GM13977 (cell line): ENCODE measurements around the gene STK38.
"Not testable (repeated sequence)": the region's sequence is repeated elsewhere in the genome, so short reads cannot be mapped to it uniquely, and the experiment has no call there.

Experiments used
- DNase-seq: peaks from one replicate; pipeline ENCODE4 v3.0.0; 2012; ENCODE audit warnings: low spot score
- in situ Hi-C: fragments of 300-500 bp; cut with MboI; formaldehyde crosslinking; loops from one replicate; pipeline ENCODE4 v1.12.0; 2022; ENCODE audit warnings: low sequenced_read_pairs, low pct_unique_long_range_greater_than_20kb, mixed read lengths, inconsistent platforms; ENCODE audit not compliant: unreplicated experiment
- TF ChIP-seq, protein P1 (sequence below): IDR thresholded peaks from 2 replicates; pipeline ENCODE4 v1.5.1; 2012; ENCODE audit warnings: mild to moderate bottlenecking, control low read depth; ENCODE audit not compliant: insufficient read depth; ENCODE audit errors: extremely low read depth, missing control alignments

The STK38 gene

DNA sequence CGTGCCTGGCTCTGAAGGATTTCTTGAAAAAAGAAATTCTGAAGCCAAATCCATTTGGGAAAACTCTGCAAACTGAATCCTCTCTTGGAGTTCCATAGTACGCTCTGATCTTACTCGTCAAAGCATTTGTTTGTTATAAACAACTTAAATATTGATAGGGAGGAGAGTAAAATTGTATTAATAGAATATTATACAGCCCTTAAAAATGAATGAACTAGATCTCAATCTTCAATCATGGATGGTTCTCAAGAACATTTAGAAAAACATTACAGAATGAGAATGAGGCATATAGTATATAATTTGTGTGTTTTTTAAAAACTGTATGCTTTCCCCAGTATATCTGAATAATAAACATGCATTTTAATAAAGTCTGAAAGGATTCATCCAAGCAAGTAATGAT lies 79.7 kb downstream of the STK38 start:
- no peak for DNase-seq
- in situ Hi-C loops = no loop called here
- TF ChIP-seq, protein P1, sequence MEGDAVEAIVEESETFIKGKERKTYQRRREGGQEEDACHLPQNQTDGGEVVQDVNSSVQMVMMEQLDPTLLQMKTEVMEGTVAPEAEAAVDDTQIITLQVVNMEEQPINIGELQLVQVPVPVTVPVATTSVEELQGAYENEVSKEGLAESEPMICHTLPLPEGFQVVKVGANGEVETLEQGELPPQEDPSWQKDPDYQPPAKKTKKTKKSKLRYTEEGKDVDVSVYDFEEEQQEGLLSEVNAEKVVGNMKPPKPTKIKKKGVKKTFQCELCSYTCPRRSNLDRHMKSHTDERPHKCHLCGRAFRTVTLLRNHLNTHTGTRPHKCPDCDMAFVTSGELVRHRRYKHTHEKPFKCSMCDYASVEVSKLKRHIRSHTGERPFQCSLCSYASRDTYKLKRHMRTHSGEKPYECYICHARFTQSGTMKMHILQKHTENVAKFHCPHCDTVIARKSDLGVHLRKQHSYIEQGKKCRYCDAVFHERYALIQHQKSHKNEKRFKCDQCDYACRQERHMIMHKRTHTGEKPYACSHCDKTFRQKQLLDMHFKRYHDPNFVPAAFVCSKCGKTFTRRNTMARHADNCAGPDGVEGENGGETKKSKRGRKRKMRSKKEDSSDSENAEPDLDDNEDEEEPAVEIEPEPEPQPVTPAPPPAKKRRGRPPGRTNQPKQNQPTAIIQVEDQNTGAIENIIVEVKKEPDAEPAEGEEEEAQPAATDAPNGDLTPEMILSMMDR = no peak

DNA sequence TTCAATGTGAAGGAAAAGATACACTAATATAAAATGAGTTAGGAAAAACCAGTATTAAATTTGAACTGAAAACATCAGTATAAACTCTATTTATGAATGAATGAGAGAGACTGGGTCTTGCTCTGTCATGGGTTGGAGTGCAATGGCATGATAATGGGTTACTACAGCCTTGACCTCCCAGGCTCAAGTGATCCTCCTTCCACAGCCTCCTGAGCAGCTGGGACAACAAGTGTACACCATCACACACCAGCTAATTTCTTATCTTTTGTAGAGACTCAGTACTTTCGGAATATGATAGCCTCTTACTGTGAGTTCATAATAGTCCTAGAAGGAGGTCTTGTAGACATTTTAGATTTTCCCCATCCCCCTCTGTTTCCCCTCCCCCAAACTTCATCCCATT lies 83.0 kb downstream of the STK38 start:
- TF ChIP-seq, protein P1 = no peak
- in situ Hi-C loops = no loop called here
- no peak for DNase-seq

DNA sequence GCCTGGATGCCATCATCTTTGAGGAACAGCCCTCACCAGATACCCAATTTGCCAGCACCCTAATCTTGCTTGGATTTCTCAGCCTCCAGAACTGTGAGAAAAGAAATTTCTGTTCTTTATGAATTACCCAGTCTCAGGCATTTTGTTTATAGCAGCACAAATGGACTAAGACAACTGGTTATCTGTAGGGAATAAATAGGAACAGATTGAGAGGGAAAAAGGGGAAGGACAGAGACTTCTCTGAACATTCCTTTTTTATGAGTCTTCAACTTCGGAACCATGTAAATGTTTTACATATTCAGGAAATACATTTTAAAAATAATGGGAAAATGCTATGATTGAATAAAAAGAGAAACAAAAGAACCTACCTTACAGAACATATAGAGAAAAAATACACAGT lies 83.6 kb downstream of the STK38 start:
- TF ChIP-seq, protein P1 = no peak
- DNase-seq = no peak
- in situ Hi-C loops = no loop called here

DNA sequence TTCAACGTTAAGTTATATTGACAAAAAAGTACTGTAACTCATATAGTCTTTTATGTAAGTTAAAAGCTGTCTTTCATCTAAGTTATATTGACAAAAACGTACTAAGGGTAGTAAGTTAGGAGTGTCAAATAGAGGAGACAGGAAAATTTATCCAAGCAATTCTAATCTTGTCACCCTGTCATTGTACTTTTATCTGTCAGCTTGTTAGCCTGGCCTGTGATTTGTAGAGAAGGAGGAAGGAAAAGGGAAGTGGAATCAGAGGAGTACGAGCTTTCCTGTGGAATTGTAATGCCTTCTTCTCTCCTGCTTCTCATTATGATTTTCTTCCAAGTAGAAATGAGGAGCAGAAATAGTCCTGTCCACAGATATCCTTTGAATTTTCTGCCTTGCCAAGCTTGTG lies 85.6 kb downstream of the STK38 start:
- DNase-seq = no peak
- in situ Hi-C loops = no loop called here
- TF ChIP-seq, protein P1 = no peak

DNA sequence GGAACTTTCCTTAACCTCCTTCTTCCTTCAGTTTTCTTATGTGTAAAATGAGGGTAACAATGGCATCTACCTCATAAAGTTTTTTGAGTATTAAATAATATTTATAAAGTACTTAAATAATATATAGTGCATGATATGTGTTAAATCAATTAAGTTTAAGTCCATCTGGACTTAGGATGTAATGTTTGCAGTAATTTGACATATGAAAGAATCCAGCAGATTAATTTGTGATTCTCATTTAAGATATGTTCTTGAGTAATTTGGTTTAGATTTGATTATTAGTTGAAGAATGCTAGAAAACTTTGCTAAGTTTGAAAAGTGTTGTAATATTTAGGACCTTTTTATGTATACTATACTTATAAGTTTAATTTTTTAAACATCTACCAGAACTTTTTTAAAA lies 86.4 kb downstream of the STK38 start:
- TF ChIP-seq, protein P1 = no peak
- no peak for DNase-seq
- in situ Hi-C loops = no loop called here

DNA sequence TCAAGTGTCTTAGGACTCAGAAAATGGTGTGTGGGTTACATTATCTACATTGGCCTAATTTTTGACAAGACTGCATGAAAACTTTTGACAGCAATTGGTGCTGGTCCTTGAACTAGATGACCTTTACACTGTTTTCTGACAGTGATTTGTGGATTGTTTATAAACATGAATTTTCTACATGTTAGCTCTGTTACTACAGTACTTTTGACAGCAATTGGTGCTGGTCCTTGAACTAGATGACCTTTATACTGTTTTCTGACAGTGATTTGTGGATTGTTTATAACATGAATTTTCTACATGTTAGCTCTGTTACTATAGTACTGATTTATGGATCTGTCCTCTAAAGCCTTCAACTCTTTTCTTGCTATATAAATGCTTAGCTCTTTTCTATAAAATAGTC lies 87.8 kb downstream of the STK38 start:
- in situ Hi-C loops = no loop called here
- DNase-seq = no peak
- TF ChIP-seq, protein P1 = no peak

DNA sequence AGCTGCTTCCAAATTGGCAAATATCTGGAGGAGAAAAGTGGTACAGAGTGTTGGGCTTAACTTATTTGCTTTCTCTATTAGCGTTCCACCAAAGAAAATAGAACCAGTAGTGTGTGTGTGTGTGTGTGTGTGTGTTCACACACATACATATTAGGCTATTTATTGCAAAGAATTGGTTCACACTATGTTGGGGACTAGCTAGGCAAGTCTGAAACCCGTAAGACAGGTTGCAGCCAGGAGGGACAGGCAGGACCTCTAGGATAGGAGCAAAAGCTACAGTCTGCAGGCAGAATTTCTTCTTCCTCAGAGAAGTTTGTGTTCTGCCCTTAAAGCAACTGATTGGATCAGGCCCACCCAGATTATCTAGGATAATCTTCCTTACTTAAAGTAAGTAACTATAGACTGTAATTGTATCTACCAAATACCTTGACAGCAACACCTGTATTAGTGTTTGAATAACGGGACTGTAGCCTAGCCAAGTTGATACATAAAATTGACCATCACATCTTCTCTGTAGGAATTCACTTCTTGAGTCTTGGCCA lies 91.7 kb downstream of the STK38 start:
- in situ Hi-C loops = no loop called here
- DNase-seq = no peak
- TF ChIP-seq, protein P1 = no peak

DNA sequence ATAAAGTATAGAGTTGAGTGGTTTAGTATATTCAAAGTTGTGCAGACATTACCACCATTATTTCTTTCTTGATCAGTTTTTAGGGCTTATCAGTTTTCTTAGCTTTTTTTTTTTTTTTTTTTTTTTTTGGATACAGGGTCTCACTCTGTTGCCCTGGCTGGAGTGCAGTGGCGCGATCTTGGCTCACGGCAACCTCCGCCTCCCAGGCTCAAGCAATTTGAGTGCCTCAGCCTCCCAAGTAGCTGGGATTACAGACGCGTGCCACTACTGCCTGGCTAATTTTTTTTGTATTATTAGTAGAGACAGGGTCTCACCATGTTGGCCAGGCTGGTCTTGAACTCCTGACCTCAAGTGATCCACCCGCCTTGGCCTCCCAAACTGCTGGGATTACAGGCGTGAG lies 94.4 kb downstream of the STK38 start:
- DNase-seq, in situ Hi-C loops: not testable (repeated sequence)

DNA sequence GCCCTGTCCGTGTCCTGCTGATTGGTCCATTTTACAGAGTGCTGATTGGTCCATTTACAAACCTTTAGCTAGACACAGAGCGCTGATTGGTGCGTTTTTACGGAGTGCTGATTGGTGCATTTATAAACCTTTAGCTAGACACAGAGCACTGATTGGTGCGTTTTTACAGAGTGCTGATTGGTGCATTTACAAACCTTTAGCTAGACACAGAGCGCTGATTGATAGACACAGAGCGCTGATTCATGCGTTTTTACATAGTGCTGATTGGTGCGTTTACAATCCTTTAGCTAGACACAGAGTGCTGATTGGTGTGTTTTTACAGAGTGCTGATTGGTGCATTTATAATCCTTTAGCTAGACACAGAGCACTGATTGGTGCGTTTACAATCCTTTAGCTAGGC lies 98.1 kb downstream of the STK38 start:
- in situ Hi-C loops, DNase-seq: not testable (repeated sequence)
